ENCODE data around the gene SPNS2.

Gene SPNS2

GRCh38 chr17:4479982-4480751, 18.5 kb upstream of the SPNS2 start:
- ChIA-PET CTCF (no interaction called here), POLR2A (no interaction called here)
- no peak for TF ChIP-seq CTCF (IDR thresholded peaks at IDR 0.05; ENCODE audit: control extremely low read depth, extremely low read depth, low read depth, missing control alignments)
- no peak for DNase-seq (ENCODE audit: extremely low spot score)

GRCh38 chr17:4480929-4481898, 17.5 kb upstream of the SPNS2 start:
- ChIA-PET CTCF (interaction anchor here (1.2 kb wide), 1 partner anchor 86 kb away, joined by 3 read pairs; no protein-coding TSS in a partner anchor), POLR2A (no interaction called here)
- DNase-seq (ENCODE audit: extremely low spot score) = no peak
- no peak for TF ChIP-seq CTCF (IDR thresholded peaks at IDR 0.05; ENCODE audit: control extremely low read depth, extremely low read depth, low read depth, missing control alignments)

GRCh38 chr17:4482338-4483011, 16.2 kb upstream of the SPNS2 start:
- ChIA-PET POLR2A (interaction anchor here (0.5 kb wide), 1 partner anchor 347 kb away, joined by 3 read pairs; no protein-coding TSS in a partner anchor), CTCF (interaction anchor here (1.2 to 1.6 kb wide), 3 partner anchors 8 to 15 kb away, joined by 3 to 4 read pairs (median 3); no protein-coding TSS in a partner anchor)
- no peak for DNase-seq (ENCODE audit: extremely low spot score)
- no peak for TF ChIP-seq CTCF (IDR thresholded peaks at IDR 0.05; ENCODE audit: control extremely low read depth, extremely low read depth, low read depth, missing control alignments)

- CTCF ChIA-PET = interaction anchor here (1.2 to 1.6 kb wide), 3 partner anchors 9 to 15 kb away, joined by 3 to 4 read pairs (median 3); no protein-coding TSS in a partner anchor
- DNase-seq (ENCODE audit: extremely low spot score) = no peak
- POLR2A ChIA-PET = no interaction called here
- TF ChIP-seq CTCF (IDR thresholded peaks at IDR 0.05; ENCODE audit: control extremely low read depth, extremely low read depth, low read depth, missing control alignments) = no peak
Observed at GRCh38 chr17:4483012-4483840, 15.5 kb upstream of the SPNS2 start.

- ChIA-PET CTCF (no interaction called here), POLR2A (no interaction called here)
- TF ChIP-seq CTCF (IDR thresholded peaks at IDR 0.05; ENCODE audit: control extremely low read depth, extremely low read depth, low read depth, missing control alignments) = no peak
- DNase-seq (ENCODE audit: extremely low spot score) = no peak
Observed at GRCh38 chr17:4485676-4486646, 12.7 kb upstream of the SPNS2 start.

Data from GM10248 (cell line).